ENCODE data around the gene LRP5. TPM values are rescaled to one million over a fixed set of nuclear protein-coding genes. Genes with fewer than 3 reads are reported as not detected.
"Not testable (repeated sequence)": the region's sequence is repeated elsewhere in the genome, so short reads cannot be mapped to it uniquely, and the experiment has no call there.

Gene LRP5
- polyA plus RNA-seq, 3 donors from 2014 or later = 0.03 to 1.2 (median 0.66) TPM

GRCh38 chr11:68424981-68425865 lies 112.8 kb downstream of the LRP5 start:
- Mint-ChIP-seq H3K4me3 (no peak overlapping the region), H3K9me3 (peaks cover 0 to 9% (median 7%) of the 10 kb centered on the region in 6 donors), H3K27ac (no peak overlapping the region), H3K27me3 (ENCODE audit: low read depth in 3 of 3) (peaks cover 1 to 2% (median 1%) of the 10 kb centered on the region in 3 donors), H3K36me3 (peaks cover 0 to 5% (median 4%) of the 10 kb centered on the region in 3 donors), H3K4me1 (no peaks in the 10 kb centered on the region)
- no peak for DNase-seq

- H3K27ac Mint-ChIP-seq = no peak overlapping the region
- H3K4me1 Mint-ChIP-seq = no peaks in the 10 kb centered on the region
- H3K9me3 Mint-ChIP-seq = peaks cover 0 to 14% (median 9%) of the 10 kb centered on the region in 6 donors
- H3K4me3 Mint-ChIP-seq = no peak overlapping the region
- DNase-seq = no peak
- H3K27me3 Mint-ChIP-seq (ENCODE audit: low read depth in 3 of 3) = peaks cover 1 to 5% (median 2%) of the 10 kb centered on the region in 3 donors
- peaks cover 4 to 5% (median 4%) of the 10 kb centered on the region in 3 donors for H3K36me3 Mint-ChIP-seq
Measured at GRCh38 chr11:68425866-68426380, 113.5 kb downstream of the LRP5 start.

GRCh38 chr11:68429661-68430060 lies 117.3 kb downstream of the LRP5 start:
- H3K4me1 Mint-ChIP-seq = no peaks in the 10 kb centered on the region
- DNase-seq = no peak
- H3K27ac Mint-ChIP-seq = no peak overlapping the region
- no peak overlapping the region for H3K4me3 Mint-ChIP-seq
- H3K9me3 Mint-ChIP-seq = peaks cover 0 to 14% (median 9%) of the 10 kb centered on the region in 6 donors
- H3K27me3 Mint-ChIP-seq (ENCODE audit: low read depth in 3 of 3) = peaks cover 0 to 5% (median 1%) of the 10 kb centered on the region in 3 donors
- H3K36me3 Mint-ChIP-seq = peaks cover 4 to 5% (median 4%) of the 10 kb centered on the region in 3 donors

GRCh38 chr11:68430384-68430783 lies 118.0 kb downstream of the LRP5 start:
- no peak for DNase-seq

GRCh38 chr11:68430801-68431200 lies 118.4 kb downstream of the LRP5 start:
- no peak for DNase-seq
- Mint-ChIP-seq H3K4me1 (no peaks in the 10 kb centered on the region), H3K36me3 (peaks cover 4 to 5% (median 4%) of the 10 kb centered on the region in 3 donors), H3K9me3 (peaks cover 0 to 14% (median 9%) of the 10 kb centered on the region in 6 donors), H3K27me3 (ENCODE audit: low read depth in 3 of 3) (peaks cover 0 to 5% (median 1%) of the 10 kb centered on the region in 3 donors), H3K4me3 (no peak overlapping the region), H3K27ac (no peak overlapping the region)

More at GRCh38 chr11:68430384-68430783, 118.0 kb downstream of the LRP5 start:
- H3K27me3 Mint-ChIP-seq (ENCODE audit: low read depth in 3 of 3) = peaks cover 0 to 5% (median 1%) of the 10 kb centered on the region in 3 donors
- H3K9me3 Mint-ChIP-seq = peaks cover 0 to 14% (median 9%) of the 10 kb centered on the region in 6 donors
- no peak overlapping the region for H3K27ac Mint-ChIP-seq
- H3K4me1 Mint-ChIP-seq = no peaks in the 10 kb centered on the region
- H3K36me3 Mint-ChIP-seq = peaks cover 4 to 5% (median 4%) of the 10 kb centered on the region in 3 donors
- no peak overlapping the region for H3K4me3 Mint-ChIP-seq

GRCh38 chr11:68431984-68432645 lies 119.7 kb downstream of the LRP5 start:
- Mint-ChIP-seq H3K27me3 (ENCODE audit: low read depth in 3 of 3) (peaks cover 0 to 5% (median 1%) of the 10 kb centered on the region in 3 donors), H3K4me3 (no peak overlapping the region), H3K36me3 (peaks cover 4 to 5% (median 4%) of the 10 kb centered on the region in 3 donors), H3K4me1 (no peaks in the 10 kb centered on the region), H3K27ac (no peak overlapping the region), H3K9me3 (peaks cover 0 to 14% (median 9%) of the 10 kb centered on the region in 6 donors)
- DNase-seq = no peak

GRCh38 chr11:68432874-68433273 lies 120.5 kb downstream of the LRP5 start:
- Mint-ChIP-seq H3K4me3 (no peak overlapping the region), H3K4me1 (no peaks in the 10 kb centered on the region), H3K9me3 (peaks cover 0 to 14% (median 9%) of the 10 kb centered on the region in 6 donors)

GRCh38 chr11:68433541-68433940 lies 121.2 kb downstream of the LRP5 start:
- no peaks in the 10 kb centered on the region for H3K4me1 Mint-ChIP-seq
- H3K36me3 Mint-ChIP-seq = peaks cover under 1 to 5% (median 4%) of the 10 kb centered on the region in 3 donors
- no peak for DNase-seq
- no peak overlapping the region for H3K27ac Mint-ChIP-seq
- H3K27me3 Mint-ChIP-seq (ENCODE audit: low read depth in 3 of 3) = peaks cover 0 to 4% (median 1%) of the 10 kb centered on the region in 3 donors
- peaks cover 0 to 14% (median 9%) of the 10 kb centered on the region in 6 donors for H3K9me3 Mint-ChIP-seq
- H3K4me3 Mint-ChIP-seq = no peak overlapping the region

More at GRCh38 chr11:68432874-68433273, 120.5 kb downstream of the LRP5 start:
- Mint-ChIP-seq H3K36me3 (peaks cover 4 to 5% (median 4%) of the 10 kb centered on the region in 3 donors), H3K27ac (no peak overlapping the region), H3K27me3 (ENCODE audit: low read depth in 3 of 3) (peaks cover 0 to 4% (median 1%) of the 10 kb centered on the region in 3 donors)
- DNase-seq = no peak

- H3K36me3 Mint-ChIP-seq; H3K27ac Mint-ChIP-seq; H3K27me3 Mint-ChIP-seq (ENCODE audit: low read depth in 3 of 3); H3K4me3 Mint-ChIP-seq; DNase-seq; H3K4me1 Mint-ChIP-seq: not testable (repeated sequence)
- peaks cover 0 to 14% (median 8%) of the 10 kb centered on the region in 6 donors for H3K9me3 Mint-ChIP-seq
Measured at GRCh38 chr11:68434159-68434558, 121.8 kb downstream of the LRP5 start.

GRCh38 chr11:68436162-68436888 lies 123.9 kb downstream of the LRP5 start:
- no peaks in the 10 kb centered on the region for H3K36me3 Mint-ChIP-seq
- H3K27ac Mint-ChIP-seq = no peak overlapping the region
- peaks cover 0 to 1% (median 0%) of the 10 kb centered on the region in 3 donors for H3K27me3 Mint-ChIP-seq (ENCODE audit: low read depth in 3 of 3)
- H3K4me1 Mint-ChIP-seq = no peaks in the 10 kb centered on the region
- no peak for DNase-seq
- no peak overlapping the region for H3K4me3 Mint-ChIP-seq
- H3K9me3 Mint-ChIP-seq = no peaks in the 10 kb centered on the region

GRCh38 chr11:68436985-68437926 lies 124.9 kb downstream of the LRP5 start:
- Mint-ChIP-seq H3K4me1 (no peaks in the 10 kb centered on the region), H3K36me3 (no peaks in the 10 kb centered on the region), H3K4me3 (no peak overlapping the region), H3K9me3 (no peaks in the 10 kb centered on the region), H3K27ac (no peak overlapping the region), H3K27me3 (ENCODE audit: low read depth in 3 of 3) (no peaks in the 10 kb centered on the region)
- DNase-seq = no peak

- no peaks in the 10 kb centered on the region for H3K9me3 Mint-ChIP-seq
- no peak overlapping the region for H3K27ac Mint-ChIP-seq
- H3K36me3 Mint-ChIP-seq = no peaks in the 10 kb centered on the region
- no peaks in the 10 kb centered on the region for H3K4me1 Mint-ChIP-seq
- DNase-seq = no peak
- no peaks in the 10 kb centered on the region for H3K27me3 Mint-ChIP-seq (ENCODE audit: low read depth in 3 of 3)
- no peak overlapping the region for H3K4me3 Mint-ChIP-seq
Measured at GRCh38 chr11:68437927-68438657, 125.7 kb downstream of the LRP5 start.

All from immature natural killer cell (primary cell).